ENCODE data around the gene DGUOK.
A peak's percentile ranks its signal among the peaks of the same experiment; 100 is the strongest.

The DGUOK gene

DNA sequence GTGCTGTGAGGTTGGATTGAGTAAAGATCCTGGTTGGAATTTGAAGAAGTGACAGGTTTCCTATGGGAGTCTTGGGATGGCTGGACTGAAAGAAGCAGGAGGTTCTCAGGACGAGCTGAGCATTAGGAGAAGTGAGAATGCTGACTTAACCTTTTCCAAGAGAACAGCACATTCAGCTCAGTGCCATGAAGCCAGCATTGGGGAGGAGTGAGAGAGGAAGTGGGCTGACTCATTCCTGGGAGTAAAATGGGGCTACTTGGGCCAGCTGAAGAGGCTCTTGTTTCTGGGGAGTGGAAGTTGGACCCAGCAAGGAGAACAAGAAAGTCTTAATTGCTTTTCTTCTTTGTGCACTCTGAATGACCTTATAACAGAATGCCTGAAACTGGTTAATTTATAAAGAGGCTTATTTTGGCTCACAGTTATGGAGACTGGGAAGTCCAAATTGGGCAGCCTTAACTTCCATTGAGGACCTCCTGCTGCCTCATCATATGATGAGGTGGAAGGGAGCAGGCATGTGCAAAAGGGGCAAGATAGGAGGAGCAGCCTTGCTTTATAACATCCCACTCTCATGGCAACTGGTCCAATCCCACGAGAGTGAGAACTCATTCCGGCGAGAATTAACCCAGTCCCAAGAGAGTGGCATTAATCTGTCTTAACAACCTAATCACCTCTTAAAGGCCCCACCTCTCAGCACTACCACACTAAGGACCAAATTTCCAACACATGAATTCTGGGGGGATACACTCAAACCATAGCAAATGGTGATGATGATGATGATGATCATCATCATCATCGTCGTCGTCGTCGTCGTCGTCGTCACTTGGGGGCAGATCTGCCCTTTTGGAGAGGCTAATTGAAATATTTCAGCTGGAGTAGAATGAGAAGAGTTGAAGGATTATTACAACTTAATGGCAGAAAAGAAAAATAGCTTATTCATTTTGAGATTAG, 26.1 kb downstream of the DGUOK start:
- no peak for ATAC-seq

DNA sequence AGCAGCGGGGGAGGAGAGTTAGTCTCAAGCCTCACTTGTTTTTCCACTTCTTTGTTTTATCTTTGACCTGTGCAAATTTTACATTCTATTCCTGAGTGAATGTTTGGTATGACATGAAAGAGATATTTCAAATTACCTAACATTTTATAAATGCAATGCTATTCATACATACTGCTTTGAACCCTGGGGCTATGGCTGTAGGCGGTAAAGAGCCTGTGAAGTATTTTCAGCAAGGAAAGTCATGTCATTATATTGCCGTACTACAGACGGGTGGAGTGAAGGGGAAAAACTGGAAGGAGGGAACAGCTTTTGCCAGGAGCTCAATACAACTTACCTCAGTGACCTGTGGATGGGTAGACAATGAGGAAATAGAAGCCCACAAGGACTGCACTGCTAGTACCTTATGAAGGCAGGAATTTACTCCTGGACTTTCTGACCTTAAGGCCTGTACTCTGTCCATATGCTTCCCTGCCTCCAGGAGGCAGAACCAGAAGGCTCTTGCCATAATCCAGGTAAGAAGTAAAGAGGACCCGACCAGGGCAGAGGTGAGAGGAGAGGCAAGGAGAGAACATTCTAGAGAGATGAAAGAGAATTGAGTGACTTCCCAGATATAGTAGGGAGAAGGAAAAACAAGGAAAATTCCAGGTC, 29.7 kb downstream of the DGUOK start:
- no peak for ATAC-seq

GRCh38 chr2:73961274-73961673, 34.6 kb downstream of the DGUOK start:
- ATAC-seq: no peak

- no peak for ATAC-seq
These were observed 35.3 kb downstream of the DGUOK start for GRCh38 chr2:73961823-73962615.

DNA sequence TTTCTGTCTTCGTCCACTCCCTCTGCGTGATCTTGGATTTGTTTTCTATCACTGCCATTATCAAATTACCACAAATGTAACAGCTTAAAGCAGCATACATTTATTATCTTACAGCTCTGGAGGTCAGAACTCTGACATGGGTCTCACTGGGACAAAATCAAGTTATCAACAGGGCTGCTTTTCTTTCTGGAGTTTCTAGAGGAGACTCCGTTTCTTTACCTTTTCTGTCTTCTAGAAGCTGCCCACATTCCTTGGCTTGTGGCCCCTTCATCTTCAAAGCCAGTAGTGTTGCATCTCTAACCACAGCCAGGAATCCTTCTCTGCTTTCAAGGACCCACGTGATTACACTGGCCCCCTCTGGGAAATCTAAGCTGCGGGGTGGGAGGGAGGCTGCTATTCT, 36.1 kb downstream of the DGUOK start:
- ATAC-seq: no peak

GRCh38 chr2:73963385-73964120, 36.9 kb downstream of the DGUOK start:
- ATAC-seq: peak; percentile 96 to 99

DNA sequence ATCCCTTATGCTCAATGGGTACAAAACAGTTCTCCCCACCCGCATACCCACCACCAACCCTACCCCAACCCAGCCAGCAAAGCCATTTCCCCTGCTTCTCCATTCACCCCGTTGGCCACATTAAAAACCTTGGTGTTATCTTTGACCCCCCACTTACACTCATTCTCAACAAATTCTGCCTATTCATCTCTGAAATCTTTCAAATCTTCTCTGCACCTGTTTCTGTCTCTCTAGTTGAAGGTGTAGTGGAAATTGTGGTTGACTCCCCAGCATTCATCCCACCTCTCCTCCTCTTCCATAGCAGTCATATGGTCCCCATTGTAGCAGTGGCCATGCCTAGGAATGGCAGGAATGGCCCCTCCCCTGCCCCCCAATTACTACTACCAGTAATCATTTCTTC, 37.5 kb downstream of the DGUOK start:
- ATAC-seq: peak; percentile 6 to 12

DNA sequence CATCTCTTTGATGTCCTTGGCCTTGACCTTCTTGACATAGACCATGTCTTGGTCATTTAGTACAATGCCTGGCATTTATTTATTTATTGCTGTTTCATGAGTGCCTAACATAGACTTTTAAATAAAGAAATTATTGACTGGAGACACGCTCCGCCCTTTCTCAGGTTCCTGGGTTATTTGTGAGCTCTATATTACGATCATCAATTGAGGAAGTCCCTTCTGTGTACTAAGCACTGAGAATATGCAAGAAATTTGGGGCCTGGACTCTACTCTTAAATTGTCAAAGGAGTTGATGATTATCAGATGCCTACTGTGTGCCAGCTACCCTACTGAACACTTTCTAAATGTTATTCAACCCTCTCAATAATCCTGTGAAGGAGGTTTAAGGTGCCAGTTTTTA, 38.4 kb downstream of the DGUOK start:
- ATAC-seq: no peak

GRCh38 chr2:73968357-73968937, 41.8 kb downstream of the DGUOK start:
- no peak for ATAC-seq

- ATAC-seq: no peak
These were observed 42.7 kb downstream of the DGUOK start for GRCh38 chr2:73969356-73969755.

- ATAC-seq: peak in 1 of 2 donors; percentile 16
These were observed 43.6 kb downstream of the DGUOK start for GRCh38 chr2:73970141-73970803.

GRCh38 chr2:73970850-73971471, 44.3 kb downstream of the DGUOK start:
- peak; percentile 64 to 80 for ATAC-seq

GRCh38 chr2:73971722-73972121, 45.0 kb downstream of the DGUOK start:
- ATAC-seq: no peak

DNA sequence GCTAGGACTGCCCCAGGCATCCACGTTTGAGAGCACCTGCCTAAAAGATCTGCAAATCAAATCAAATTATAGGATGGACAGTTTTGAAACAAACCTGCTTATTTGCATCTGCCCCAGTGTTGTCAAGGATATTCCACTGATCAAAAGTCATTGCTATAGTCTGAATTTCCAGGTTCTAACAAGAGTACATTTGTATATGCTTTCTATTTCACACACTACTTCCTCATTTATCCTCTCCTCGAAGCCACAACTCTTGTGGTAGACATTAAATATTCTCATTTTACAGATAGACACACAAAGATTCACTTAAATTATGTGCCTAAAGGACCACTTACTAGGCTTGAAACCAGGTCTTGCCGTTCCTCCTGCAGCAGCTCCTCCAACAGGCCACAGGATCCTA, 46.2 kb downstream of the DGUOK start:
- ATAC-seq: no peak

DNA sequence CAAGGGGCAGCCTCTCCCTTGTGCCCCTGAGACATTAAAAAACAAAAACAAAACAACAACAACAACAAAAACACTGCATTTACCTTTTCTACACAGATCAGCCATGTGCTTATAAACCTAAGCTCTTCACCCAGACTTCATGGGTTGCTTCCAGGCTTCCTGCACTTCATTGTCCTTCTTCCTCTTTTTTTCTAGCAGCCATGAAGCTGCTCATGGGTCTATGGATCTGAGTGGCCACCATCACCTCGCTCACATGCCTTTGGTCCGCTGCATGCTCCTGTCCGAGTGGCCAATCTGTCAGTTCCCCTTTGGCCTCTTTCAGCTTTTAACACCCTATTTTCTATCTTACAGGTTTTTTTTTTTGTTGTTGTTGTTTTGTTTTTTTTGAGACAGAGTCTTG, 49.1 kb downstream of the DGUOK start:
- ATAC-seq: no peak

DNA sequence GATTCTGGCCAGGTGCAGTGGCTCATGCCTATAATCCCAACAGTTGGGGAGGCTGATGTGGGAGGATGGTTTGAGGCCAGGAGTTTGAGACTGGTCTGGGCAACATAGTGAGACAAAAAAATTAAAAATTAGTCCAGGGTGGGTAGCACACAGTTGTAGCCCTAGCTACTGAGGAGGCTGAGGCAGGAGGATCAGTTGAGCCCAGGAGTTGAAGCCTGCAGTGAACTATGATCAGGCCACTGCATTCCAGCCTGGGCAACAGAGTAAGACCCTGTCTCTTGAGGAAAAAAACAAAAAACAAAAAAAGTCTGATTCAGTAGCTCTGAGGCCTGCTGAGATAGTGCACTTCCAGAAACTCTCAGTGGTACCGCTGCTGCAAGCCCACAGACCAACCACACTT, 50.1 kb downstream of the DGUOK start:
- no peak for ATAC-seq

DNA sequence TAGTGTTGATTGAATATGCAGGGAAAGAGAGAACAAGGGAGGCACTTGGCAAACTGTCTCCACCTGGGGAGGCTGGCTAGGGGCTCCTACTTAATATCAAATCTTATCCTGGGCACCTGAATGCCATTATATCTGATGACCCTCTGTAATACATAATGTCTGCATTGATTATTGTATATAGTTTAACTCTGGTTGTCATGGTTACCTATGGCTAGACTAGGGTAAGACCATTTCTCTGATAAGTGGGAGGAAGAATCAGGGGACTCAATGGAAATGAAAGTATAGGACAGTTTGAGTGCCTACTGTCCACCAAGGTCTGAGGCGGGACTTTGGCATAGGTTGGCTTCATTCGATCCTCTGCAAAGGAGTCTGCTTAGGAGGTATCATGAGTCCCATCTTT, 50.8 kb downstream of the DGUOK start:
- no peak for ATAC-seq

DNA sequence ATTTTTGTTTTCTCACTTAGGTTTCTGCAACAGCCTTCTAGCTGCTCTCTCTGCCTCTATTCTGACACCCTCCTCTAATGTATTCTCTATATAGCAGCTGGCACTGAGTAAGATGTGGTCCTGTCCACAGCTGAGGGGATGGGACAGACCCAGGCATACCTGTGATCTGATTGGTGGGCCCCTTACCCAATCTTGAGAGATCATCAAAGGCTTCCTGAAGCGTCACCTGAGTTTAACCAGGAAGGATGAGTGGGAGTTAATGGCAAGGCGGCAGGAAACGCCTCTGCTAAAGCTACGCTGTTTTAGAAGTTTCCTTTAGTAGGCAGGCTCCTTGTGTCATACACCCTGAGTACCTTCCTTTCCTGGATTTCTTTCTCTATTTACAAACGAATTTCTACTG, 52.3 kb downstream of the DGUOK start:
- peak; percentile 98 to 99 for ATAC-seq

- no peak for ATAC-seq
These were observed 53.0 kb downstream of the DGUOK start for GRCh38 chr2:73979686-73980085.

DNA sequence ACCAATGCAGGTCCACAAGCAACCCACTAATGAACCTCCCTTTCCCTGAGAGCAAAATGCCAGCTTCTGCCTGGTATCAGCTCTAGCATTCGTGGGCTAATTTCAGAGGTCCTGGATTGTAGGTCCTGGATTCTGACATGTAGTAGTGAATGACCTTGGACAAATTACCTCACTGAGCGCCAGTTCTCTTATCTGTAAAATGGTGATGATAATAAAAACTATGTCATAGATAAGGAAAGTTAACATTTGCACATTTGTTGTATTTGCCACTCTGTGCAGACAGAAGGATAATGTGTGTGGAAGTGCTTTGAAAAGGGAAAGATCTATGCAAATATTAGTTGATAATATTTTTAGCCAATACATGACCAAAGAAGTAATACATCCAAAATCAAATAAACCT, 53.9 kb downstream of the DGUOK start:
- ATAC-seq: no peak
